GM10248 (cell line): ENCODE results near the gene KHK.
"Not testable (repeated sequence)": the region's sequence is repeated elsewhere in the genome, so short reads cannot be mapped to it uniquely, and the experiment has no call there.

ENCODE experiments used
- CTCF ChIA-PET: fragments of 300-600 bp; sonication (Branson Sonifier 250); formaldehyde crosslinking; extraction: SDS; loops from one replicate; lab custom pipeline; 2021; ENCODE audit warnings: antibody characterized with exemption; lab: Yijun Ruan, JAX
- POLR2A ChIA-PET: fragments of 350-650 bp; sonication (Branson Sonifier 250); formaldehyde crosslinking; extraction: SDS; loops from one replicate; lab custom pipeline; 2020; ENCODE audit warnings: antibody characterized with exemption; lab: Yijun Ruan, JAX
- DNase-seq: peaks from one replicate; pipeline ENCODE4 v3.0.0; 2012; ENCODE audit errors: extremely low spot score
- TF ChIP-seq, protein P1 (sequence below): IDR thresholded peaks from 2 replicates; pipeline ENCODE4 v1.5.1; 2012; ENCODE audit warnings: mild to moderate bottlenecking, low read depth; ENCODE audit errors: extremely low read depth, missing control alignments, control extremely low read depth

The KHK gene

GRCh38 chr2:27071990-27072830, 14.4 kb upstream of the KHK start:
- TF ChIP-seq, protein P1, sequence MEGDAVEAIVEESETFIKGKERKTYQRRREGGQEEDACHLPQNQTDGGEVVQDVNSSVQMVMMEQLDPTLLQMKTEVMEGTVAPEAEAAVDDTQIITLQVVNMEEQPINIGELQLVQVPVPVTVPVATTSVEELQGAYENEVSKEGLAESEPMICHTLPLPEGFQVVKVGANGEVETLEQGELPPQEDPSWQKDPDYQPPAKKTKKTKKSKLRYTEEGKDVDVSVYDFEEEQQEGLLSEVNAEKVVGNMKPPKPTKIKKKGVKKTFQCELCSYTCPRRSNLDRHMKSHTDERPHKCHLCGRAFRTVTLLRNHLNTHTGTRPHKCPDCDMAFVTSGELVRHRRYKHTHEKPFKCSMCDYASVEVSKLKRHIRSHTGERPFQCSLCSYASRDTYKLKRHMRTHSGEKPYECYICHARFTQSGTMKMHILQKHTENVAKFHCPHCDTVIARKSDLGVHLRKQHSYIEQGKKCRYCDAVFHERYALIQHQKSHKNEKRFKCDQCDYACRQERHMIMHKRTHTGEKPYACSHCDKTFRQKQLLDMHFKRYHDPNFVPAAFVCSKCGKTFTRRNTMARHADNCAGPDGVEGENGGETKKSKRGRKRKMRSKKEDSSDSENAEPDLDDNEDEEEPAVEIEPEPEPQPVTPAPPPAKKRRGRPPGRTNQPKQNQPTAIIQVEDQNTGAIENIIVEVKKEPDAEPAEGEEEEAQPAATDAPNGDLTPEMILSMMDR: no peak
- ChIA-PET CTCF (interaction anchor here (0.9 to 5.2 kb wide), 9 partner anchors 10 to 110 kb away, joined by 3 to 42 read pairs (median 3); partner anchors contain the start of genes AGBL5, KHK and TMEM214), POLR2A (interaction anchor here (1.0 to 1.4 kb wide), 5 partner anchors 9 to 35 kb away, joined by 4 to 12 read pairs (median 4); partner anchors contain the start of gene AGBL5)
- peak; percentile 39 for DNase-seq

DNA sequence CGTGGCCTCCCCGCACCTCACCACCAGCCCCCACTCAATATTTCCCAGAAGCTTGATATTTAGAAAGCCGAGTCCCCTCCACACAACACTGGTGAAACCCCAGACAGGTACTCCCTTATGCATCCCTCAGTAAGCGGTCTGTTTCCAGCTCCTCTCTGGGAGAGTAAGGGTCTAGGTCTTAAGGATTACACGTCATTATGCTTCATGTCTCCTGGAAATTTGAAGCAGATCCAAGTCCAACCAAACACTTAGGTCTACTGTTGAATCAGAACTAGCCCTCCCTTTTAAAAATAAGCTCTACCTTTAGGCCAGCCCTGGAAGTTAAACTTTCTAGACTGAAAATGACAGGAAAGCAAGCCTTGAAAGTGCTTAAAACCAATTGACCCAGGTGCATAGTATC, 13.7 kb upstream of the KHK start:
- ChIA-PET POLR2A (interaction anchor here (1.2 kb wide), 1 partner anchor 22 kb away, joined by 5 read pairs; the partner anchor contains the start of gene AGBL5), CTCF (interaction anchor here (0.9 to 5.2 kb wide), 5 partner anchors 10 to 53 kb away, joined by 3 to 42 read pairs (median 21); partner anchors contain the start of genes AGBL5, KHK and TMEM214)
- DNase-seq: no peak
- TF ChIP-seq, protein P1: no peak

DNA sequence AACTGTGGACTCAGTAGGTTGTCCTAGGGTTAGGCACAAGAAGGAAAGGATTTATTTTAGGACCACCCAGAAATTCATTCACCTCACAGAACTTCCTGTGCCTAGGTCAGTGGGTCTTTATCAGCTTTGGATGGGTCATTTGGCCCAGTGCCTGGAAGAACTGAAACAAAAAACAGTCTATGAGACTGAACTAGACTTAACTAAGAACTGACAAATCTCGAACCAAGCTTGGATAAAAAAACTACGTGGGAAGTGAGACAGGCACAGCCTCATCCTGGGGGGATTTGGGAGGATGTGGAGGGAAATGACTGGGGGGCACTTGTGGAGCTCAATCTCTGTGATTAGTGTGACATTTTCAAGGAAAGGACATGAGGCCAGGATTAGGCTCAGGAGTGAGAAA, 12.8 kb upstream of the KHK start:
- ChIA-PET CTCF (interaction anchor here (1.0 to 5.2 kb wide), 5 partner anchors 9 to 229 kb away, joined by 3 to 42 read pairs (median 21); partner anchors contain the start of genes AGBL5 and KHK), POLR2A (interaction anchor here (1.2 kb wide), 1 partner anchor 23 kb away, joined by 5 read pairs; the partner anchor contains the start of gene AGBL5)
- TF ChIP-seq, protein P1: no peak
- no peak for DNase-seq

DNA sequence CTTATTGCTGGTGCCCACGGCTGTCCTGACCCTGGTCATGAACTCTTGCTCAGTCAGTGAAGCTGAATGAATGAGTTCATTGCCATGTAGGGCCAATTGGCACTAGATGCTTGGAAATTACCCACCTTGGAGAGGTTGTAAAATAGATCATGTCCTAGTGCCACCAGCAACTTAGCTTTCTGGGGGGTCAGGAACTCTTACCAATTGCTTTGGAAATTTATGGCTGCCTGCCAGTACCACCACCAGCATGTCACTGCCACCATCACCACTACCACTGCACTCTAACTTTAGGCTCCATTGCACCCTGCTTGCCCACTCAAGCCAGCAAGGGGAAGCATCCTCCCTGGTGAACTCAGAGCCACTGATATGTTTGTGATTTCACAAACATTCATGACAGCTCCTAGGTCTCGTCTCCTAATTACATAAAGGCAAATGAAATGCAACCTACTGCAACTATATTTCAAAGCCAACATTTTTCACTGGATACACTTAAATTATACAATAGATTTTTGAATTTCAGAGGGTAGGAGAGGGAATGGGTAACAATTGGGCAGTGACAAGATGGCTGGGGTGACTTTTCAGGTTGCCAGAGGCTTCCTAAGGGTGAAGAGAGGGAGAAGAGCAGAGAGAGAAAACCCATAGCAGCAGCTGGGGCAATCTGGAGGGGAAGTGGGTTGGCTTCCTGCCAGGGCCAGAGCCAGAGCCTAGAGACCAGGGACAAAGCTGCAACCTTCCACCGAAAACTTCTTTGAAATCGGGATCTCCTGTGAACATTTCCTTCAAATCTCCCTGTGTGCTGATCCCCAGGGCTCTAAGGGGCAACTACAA, 11.6 kb upstream of the KHK start:
- TF ChIP-seq, protein P1: no peak
- POLR2A ChIA-PET: interaction anchor here (0.7 kb wide), 1 partner anchor 35 kb away, joined by 3 read pairs; no protein-coding TSS in a partner anchor
- CTCF ChIA-PET: interaction anchor here (1.0 to 5.2 kb wide), 6 partner anchors 7 to 228 kb away, joined by 3 to 42 read pairs (median 4); partner anchors contain the start of gene AGBL5
- DNase-seq: no peak

- POLR2A ChIA-PET, DNase-seq: not testable (repeated sequence)
- CTCF ChIA-PET: interaction anchor here (1.0 to 5.2 kb wide), 4 partner anchors 12 to 227 kb away, joined by 3 to 36 read pairs (median 4); partner anchors contain the start of gene AGBL5
These were observed 11.1 kb upstream of the KHK start for GRCh38 chr2:27075566-27075871.

DNA sequence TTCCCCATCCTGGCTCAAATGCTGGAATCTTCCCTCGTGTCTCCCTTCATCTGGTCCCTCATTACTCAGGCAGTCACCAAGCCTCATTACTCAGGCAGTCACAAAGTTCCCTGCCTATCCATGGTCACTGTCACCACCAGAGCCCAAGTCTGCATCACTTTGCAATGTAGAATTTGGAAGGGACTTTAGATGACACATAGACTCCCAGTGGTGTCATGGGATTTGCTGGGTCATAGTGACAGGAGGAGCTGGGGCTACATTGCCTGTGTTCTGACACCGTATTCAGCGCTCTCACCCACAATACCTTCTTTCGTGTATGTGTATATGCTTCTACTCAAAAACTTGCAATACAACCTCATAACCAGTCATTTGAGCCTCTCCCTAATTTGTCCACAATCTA, 10.2 kb upstream of the KHK start:
- DNase-seq: no peak
- POLR2A ChIA-PET: no interaction called here
- CTCF ChIA-PET: interaction anchor here (1.9 kb wide), 1 partner anchor 16 kb away, joined by 4 read pairs; no protein-coding TSS in a partner anchor
- TF ChIP-seq, protein P1: no peak
